Activated T-cell treated with anti-CD3 and anti-CD28 coated beads, Interleukin-2, amount 50 U/mL, for 4 hours (primary cell): Measurements from ENCODE around the gene TMEM217. TPM values are rescaled to one million over a fixed set of nuclear protein-coding genes. Genes with fewer than 3 reads are reported as not detected.

Source experiments
- ATAC-seq, 2 donors: fragments of 200-7000 bp; cut with Tn5 transposase; one replicate each; pipeline ENCODE4 v1.10.0; 2021
- DNase-seq: peaks from one replicate; pipeline ENCODE4 v3.0.0-alpha.2; 2020
- H3K27me3 Mint-ChIP-seq: one replicate; pipeline ENCODE4 v1.8.0; 2021; ENCODE audit warnings: low read depth, mixed read lengths
- H3K36me3 Mint-ChIP-seq: one replicate; pipeline ENCODE4 v1.8.0; 2022; ENCODE audit warnings: mixed read lengths; ENCODE audit not compliant: insufficient read depth
- H3K4me1 Mint-ChIP-seq: one replicate; pipeline ENCODE4 v1.8.0; 2021; ENCODE audit warnings: low read depth, mixed read lengths
- H3K4me3 Mint-ChIP-seq: one replicate; pipeline ENCODE4 v1.8.0; 2021; ENCODE audit warnings: mild to moderate bottlenecking, moderate library complexity, mixed read lengths
- H3K9me3 Mint-ChIP-seq: one replicate; pipeline ENCODE4 v1.8.0; 2021; ENCODE audit warnings: mixed read lengths
- total RNA-seq, 3 donors: library from RNA; stranded (reverse); gene quantifications; one replicate each; pipeline ENCODE4 v1.2.1, GENCODE V29; 2021

Gene TMEM217
- total RNA-seq, 3 donors from 2014 or later = 2.3 to 4.2 (median 2.8) TPM

GRCh38 chr6:37243131-37243815 lies 14.7 kb downstream of the TMEM217 start:
- peaks cover 24% of the 10 kb centered on the region for H3K4me1 Mint-ChIP-seq
- H3K4me3 Mint-ChIP-seq = no peak overlapping the region

GRCh38 chr6:37242429-37243052 lies 15.4 kb downstream of the TMEM217 start:
- DNase-seq = no peak
- no peak overlapping the region for H3K4me3 Mint-ChIP-seq

More at GRCh38 chr6:37243131-37243815, 14.7 kb downstream of the TMEM217 start:
- DNase-seq = no peak
- no peak for ATAC-seq
- H3K36me3 Mint-ChIP-seq = no peaks in the 10 kb centered on the region
- no peaks in the 10 kb centered on the region for H3K9me3 Mint-ChIP-seq
- H3K27me3 Mint-ChIP-seq = no peaks in the 10 kb centered on the region

GRCh38 chr6:37241775-37242428 lies 16.0 kb downstream of the TMEM217 start:
- no peak overlapping the region for H3K4me3 Mint-ChIP-seq
- H3K27me3 Mint-ChIP-seq = no peaks in the 10 kb centered on the region
- H3K36me3 Mint-ChIP-seq = no peaks in the 10 kb centered on the region
- no peaks in the 10 kb centered on the region for H3K9me3 Mint-ChIP-seq
- DNase-seq = no peak
- no peak for ATAC-seq
- H3K4me1 Mint-ChIP-seq = peaks cover 25% of the 10 kb centered on the region

More at GRCh38 chr6:37242429-37243052, 15.4 kb downstream of the TMEM217 start:
- Mint-ChIP-seq H3K4me1 (peaks cover 25% of the 10 kb centered on the region), H3K36me3 (no peaks in the 10 kb centered on the region), H3K27me3 (no peaks in the 10 kb centered on the region), H3K9me3 (no peaks in the 10 kb centered on the region)
- no peak for ATAC-seq

- Mint-ChIP-seq H3K27me3 (no peaks in the 10 kb centered on the region), H3K9me3 (no peaks in the 10 kb centered on the region), H3K36me3 (no peaks in the 10 kb centered on the region), H3K4me1 (peaks cover 25% of the 10 kb centered on the region), H3K4me3 (no peak overlapping the region)
- ATAC-seq (no peak), DNase-seq (no peak)
Observed at GRCh38 chr6:37241131-37241530, 16.8 kb downstream of the TMEM217 start.

- ATAC-seq = peak; percentile 95 to 96
- H3K36me3 Mint-ChIP-seq = no peaks in the 10 kb centered on the region
- DNase-seq = peak; percentile 64
- peak overlapping the region; percentile 27 for H3K4me3 Mint-ChIP-seq
- H3K9me3 Mint-ChIP-seq = no peaks in the 10 kb centered on the region
- no peaks in the 10 kb centered on the region for H3K27me3 Mint-ChIP-seq
- H3K4me1 Mint-ChIP-seq = peaks cover 25% of the 10 kb centered on the region
Observed at GRCh38 chr6:37239950-37240713, 17.8 kb downstream of the TMEM217 start.

GRCh38 chr6:37239526-37239925 lies 18.4 kb downstream of the TMEM217 start:
- no peaks in the 10 kb centered on the region for H3K36me3 Mint-ChIP-seq
- H3K9me3 Mint-ChIP-seq = no peaks in the 10 kb centered on the region
- no peak overlapping the region for H3K4me3 Mint-ChIP-seq
- DNase-seq (no peak), ATAC-seq (no peak)
- H3K4me1 Mint-ChIP-seq = peaks cover 25% of the 10 kb centered on the region
- H3K27me3 Mint-ChIP-seq = no peaks in the 10 kb centered on the region

- H3K4me1 Mint-ChIP-seq = peaks cover 25% of the 10 kb centered on the region
- H3K36me3 Mint-ChIP-seq = no peaks in the 10 kb centered on the region
- no peaks in the 10 kb centered on the region for H3K9me3 Mint-ChIP-seq
- ATAC-seq (no peak), DNase-seq (no peak)
- no peaks in the 10 kb centered on the region for H3K27me3 Mint-ChIP-seq
- no peak overlapping the region for H3K4me3 Mint-ChIP-seq
Observed at GRCh38 chr6:37238381-37238780, 19.6 kb downstream of the TMEM217 start.

- H3K4me3 Mint-ChIP-seq = no peak overlapping the region
- H3K4me1 Mint-ChIP-seq = peaks cover 25% of the 10 kb centered on the region
- H3K9me3 Mint-ChIP-seq = no peaks in the 10 kb centered on the region
Observed at GRCh38 chr6:37237789-37238188, 20.2 kb downstream of the TMEM217 start.

GRCh38 chr6:37236921-37237320 lies 21.0 kb downstream of the TMEM217 start:
- Mint-ChIP-seq H3K27me3 (no peaks in the 10 kb centered on the region), H3K9me3 (no peaks in the 10 kb centered on the region), H3K4me1 (peaks cover 16% of the 10 kb centered on the region), H3K4me3 (no peak overlapping the region), H3K36me3 (no peaks in the 10 kb centered on the region)
- no peak for ATAC-seq
- no peak for DNase-seq

More at GRCh38 chr6:37237789-37238188, 20.2 kb downstream of the TMEM217 start:
- no peaks in the 10 kb centered on the region for H3K36me3 Mint-ChIP-seq
- DNase-seq (no peak), ATAC-seq (no peak)
- no peaks in the 10 kb centered on the region for H3K27me3 Mint-ChIP-seq

- H3K4me1 Mint-ChIP-seq = peaks cover 4% of the 10 kb centered on the region
- H3K9me3 Mint-ChIP-seq = no peaks in the 10 kb centered on the region
- no peak overlapping the region for H3K4me3 Mint-ChIP-seq
- ATAC-seq (no peak), DNase-seq (no peak)
- H3K27me3 Mint-ChIP-seq = no peaks in the 10 kb centered on the region
- no peaks in the 10 kb centered on the region for H3K36me3 Mint-ChIP-seq
Observed at GRCh38 chr6:37233541-37233940, 24.4 kb downstream of the TMEM217 start.

GRCh38 chr6:37232430-37233017 lies 25.4 kb downstream of the TMEM217 start:
- DNase-seq (no peak), ATAC-seq (no peak)
- no peaks in the 10 kb centered on the region for H3K27me3 Mint-ChIP-seq
- H3K4me3 Mint-ChIP-seq = no peak overlapping the region
- H3K36me3 Mint-ChIP-seq = no peaks in the 10 kb centered on the region
- H3K9me3 Mint-ChIP-seq = no peaks in the 10 kb centered on the region
- peaks cover 2% of the 10 kb centered on the region for H3K4me1 Mint-ChIP-seq

- ATAC-seq = no peak
- Mint-ChIP-seq H3K4me1 (peaks cover 2% of the 10 kb centered on the region), H3K27me3 (no peaks in the 10 kb centered on the region), H3K9me3 (no peaks in the 10 kb centered on the region), H3K36me3 (no peaks in the 10 kb centered on the region), H3K4me3 (no peak overlapping the region)
- DNase-seq = no peak
Observed at GRCh38 chr6:37230104-37230503, 27.8 kb downstream of the TMEM217 start.

- Mint-ChIP-seq H3K36me3 (no peaks in the 10 kb centered on the region), H3K9me3 (no peaks in the 10 kb centered on the region), H3K4me1 (peaks cover 13% of the 10 kb centered on the region), H3K4me3 (no peak overlapping the region), H3K27me3 (no peaks in the 10 kb centered on the region)
- no peak for DNase-seq
- ATAC-seq = no peak
Observed at GRCh38 chr6:37225350-37226169, 32.4 kb downstream of the TMEM217 start.
